Muscle of back (tissue), 11 donors: ENCODE data around the gene KLK5. TPM values are rescaled to one million over a fixed set of nuclear protein-coding genes. Genes with fewer than 3 reads are reported as not detected.

ENCODE experiments used
- DNase-seq, 3 donors: peaks; one replicate each; pipeline versions ENCODE4 v3.0.0 to v3.0.0-alpha.2; 2013
- polyA plus RNA-seq, 10 donors: library from polyadenylated mRNA; unstranded; fragments of 120-200 nt; gene quantifications; one replicate each; pipeline ENCODE4 v1.2.1, GENCODE V29; 2013; ENCODE audit not compliant: insufficient read length in 10 of 10

The KLK5 gene
- polyA plus RNA-seq, 10 donors, result 0.15 TPM; not detected in 9

- DNase-seq, result no peak
Observed at GRCh38 chr19:50968716-50969412, 16.0 kb upstream of the KLK5 start.

GRCh38 chr19:50967929-50968715 is 15.3 kb upstream of the KLK5 start:
- no peak for DNase-seq

- DNase-seq, result no peak
Observed at GRCh38 chr19:50964266-50964665, 11.4 kb upstream of the KLK5 start.

- DNase-seq, result no peak
Observed at GRCh38 chr19:50963381-50963780, 10.5 kb upstream of the KLK5 start.

GRCh38 chr19:50962245-50962644 is 9.4 kb upstream of the KLK5 start:
- DNase-seq, result no peak

GRCh38 chr19:50959731-50960500 is 7.1 kb upstream of the KLK5 start:
- no peak for DNase-seq

- no peak for DNase-seq
Observed at GRCh38 chr19:50957587-50957986, 4.7 kb upstream of the KLK5 start.

GRCh38 chr19:50949861-50950260 is 3.0 kb downstream of the KLK5 start:
- DNase-seq, result no peak

GRCh38 chr19:50947123-50947522 is 5.7 kb downstream of the KLK5 start:
- DNase-seq, result no peak

GRCh38 chr19:50944795-50945194 is 8.0 kb downstream of the KLK5 start:
- no peak for DNase-seq

- no peak for DNase-seq
Observed at GRCh38 chr19:50943074-50943828, 9.6 kb downstream of the KLK5 start.

- no peak for DNase-seq
Observed at GRCh38 chr19:50939596-50939995, 13.2 kb downstream of the KLK5 start.

- DNase-seq, result no peak
Observed at GRCh38 chr19:50933640-50934039, 19.2 kb downstream of the KLK5 start.

GRCh38 chr19:50932690-50933083 is 20.2 kb downstream of the KLK5 start:
- DNase-seq, result no peak

- DNase-seq, result no peak
Observed at GRCh38 chr19:50932018-50932689, 20.7 kb downstream of the KLK5 start.

GRCh38 chr19:50931023-50931422 is 21.8 kb downstream of the KLK5 start:
- DNase-seq, result no peak

- DNase-seq, result no peak
Observed at GRCh38 chr19:50928831-50929230, 24.0 kb downstream of the KLK5 start.

GRCh38 chr19:50926144-50926543 is 26.7 kb downstream of the KLK5 start:
- no peak for DNase-seq

GRCh38 chr19:50925734-50926133 is 27.1 kb downstream of the KLK5 start:
- DNase-seq, result no peak

GRCh38 chr19:50924586-50924985 is 28.3 kb downstream of the KLK5 start:
- DNase-seq, result no peak

GRCh38 chr19:50922317-50922853 is 30.5 kb downstream of the KLK5 start:
- peak; percentile 54 to 80 (median 75) for DNase-seq
